Adrenal gland (tissue), 5 donors: ENCODE measurements around the gene MYO10.

Experiments
- POLR2A ChIP-seq, 2 donors: fragments of 450-650 bp; IDR thresholded peaks; one replicate each; pipeline ENCODE4 v1.6.1; 2017; ENCODE audit warnings: antibody characterized with exemption in 2 of 2, mild to moderate bottlenecking in 2 of 2, moderate library complexity in 1 of 2
- TF ChIP-seq, protein P1 (sequence below), 6 experiments: fragments of 450-650 bp in 4 of 6; fragments of 200-600 bp in 2 of 6; sonication (generic) in 1 of 6; IDR thresholded peaks; 1 replicate in 5 of 6; 2 replicates in 1 of 6; pipeline versions ENCODE4 v1.5.1 to v1.8.0; 2016 to 2021; ENCODE audit warnings: antibody characterized with exemption in 6 of 6, mild to moderate bottlenecking in 2 of 6, moderate library complexity in 1 of 6
- donor health status: DM: no; HTN: no; CAD: no.

GRCh38 chr5:16886793-16887345, 49.2 kb downstream of the MYO10 start:
- TF ChIP-seq, protein P1, sequence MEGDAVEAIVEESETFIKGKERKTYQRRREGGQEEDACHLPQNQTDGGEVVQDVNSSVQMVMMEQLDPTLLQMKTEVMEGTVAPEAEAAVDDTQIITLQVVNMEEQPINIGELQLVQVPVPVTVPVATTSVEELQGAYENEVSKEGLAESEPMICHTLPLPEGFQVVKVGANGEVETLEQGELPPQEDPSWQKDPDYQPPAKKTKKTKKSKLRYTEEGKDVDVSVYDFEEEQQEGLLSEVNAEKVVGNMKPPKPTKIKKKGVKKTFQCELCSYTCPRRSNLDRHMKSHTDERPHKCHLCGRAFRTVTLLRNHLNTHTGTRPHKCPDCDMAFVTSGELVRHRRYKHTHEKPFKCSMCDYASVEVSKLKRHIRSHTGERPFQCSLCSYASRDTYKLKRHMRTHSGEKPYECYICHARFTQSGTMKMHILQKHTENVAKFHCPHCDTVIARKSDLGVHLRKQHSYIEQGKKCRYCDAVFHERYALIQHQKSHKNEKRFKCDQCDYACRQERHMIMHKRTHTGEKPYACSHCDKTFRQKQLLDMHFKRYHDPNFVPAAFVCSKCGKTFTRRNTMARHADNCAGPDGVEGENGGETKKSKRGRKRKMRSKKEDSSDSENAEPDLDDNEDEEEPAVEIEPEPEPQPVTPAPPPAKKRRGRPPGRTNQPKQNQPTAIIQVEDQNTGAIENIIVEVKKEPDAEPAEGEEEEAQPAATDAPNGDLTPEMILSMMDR (IDR thresholded peaks at IDR 0.05), result no peak
- no peak for TF ChIP-seq POLR2A (IDR thresholded peaks at IDR 0.05)
